ENCODE measurements around the gene DLG5.

The DLG5 gene

DNA sequence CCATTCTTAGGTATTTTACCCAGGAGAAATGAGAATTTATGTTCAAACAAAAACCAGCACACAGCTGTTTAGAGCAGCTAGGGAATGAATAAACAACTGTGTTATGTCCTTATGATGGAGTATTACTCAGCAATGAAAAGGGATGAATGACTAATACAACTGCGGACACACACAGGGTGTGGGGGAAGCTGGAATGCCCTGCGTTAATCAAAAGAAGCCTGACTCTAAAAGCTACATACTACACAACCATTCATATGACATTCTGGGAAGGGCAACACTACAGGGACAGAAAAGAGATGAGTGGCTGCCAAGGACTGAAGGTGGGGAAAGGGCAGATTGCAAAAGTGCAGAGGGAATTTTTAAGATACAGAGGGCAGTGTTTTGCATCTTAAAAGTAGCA lies 64.0 kb downstream of the DLG5 start:
- TF ChIP-seq POLR2AphosphoS5 (IDR thresholded peaks at IDR 0.05; ENCODE audit: low read depth, low read length) (no peak), TAF1 (IDR thresholded peaks at IDR 0.05; ENCODE audit: borderline replicate concordance, insufficient read depth, low read length) (no peak), SIN3A (IDR thresholded peaks at IDR 0.05; ENCODE audit: borderline replicate concordance, insufficient read depth, low read length) (no peak), FOXP2 (optimal IDR thresholded peaks at IDR 0.05; ENCODE audit: borderline replicate concordance, extremely low read depth, extremely low read length, insufficient read depth) (no peak)
- TF ChIP-seq, protein P1, sequence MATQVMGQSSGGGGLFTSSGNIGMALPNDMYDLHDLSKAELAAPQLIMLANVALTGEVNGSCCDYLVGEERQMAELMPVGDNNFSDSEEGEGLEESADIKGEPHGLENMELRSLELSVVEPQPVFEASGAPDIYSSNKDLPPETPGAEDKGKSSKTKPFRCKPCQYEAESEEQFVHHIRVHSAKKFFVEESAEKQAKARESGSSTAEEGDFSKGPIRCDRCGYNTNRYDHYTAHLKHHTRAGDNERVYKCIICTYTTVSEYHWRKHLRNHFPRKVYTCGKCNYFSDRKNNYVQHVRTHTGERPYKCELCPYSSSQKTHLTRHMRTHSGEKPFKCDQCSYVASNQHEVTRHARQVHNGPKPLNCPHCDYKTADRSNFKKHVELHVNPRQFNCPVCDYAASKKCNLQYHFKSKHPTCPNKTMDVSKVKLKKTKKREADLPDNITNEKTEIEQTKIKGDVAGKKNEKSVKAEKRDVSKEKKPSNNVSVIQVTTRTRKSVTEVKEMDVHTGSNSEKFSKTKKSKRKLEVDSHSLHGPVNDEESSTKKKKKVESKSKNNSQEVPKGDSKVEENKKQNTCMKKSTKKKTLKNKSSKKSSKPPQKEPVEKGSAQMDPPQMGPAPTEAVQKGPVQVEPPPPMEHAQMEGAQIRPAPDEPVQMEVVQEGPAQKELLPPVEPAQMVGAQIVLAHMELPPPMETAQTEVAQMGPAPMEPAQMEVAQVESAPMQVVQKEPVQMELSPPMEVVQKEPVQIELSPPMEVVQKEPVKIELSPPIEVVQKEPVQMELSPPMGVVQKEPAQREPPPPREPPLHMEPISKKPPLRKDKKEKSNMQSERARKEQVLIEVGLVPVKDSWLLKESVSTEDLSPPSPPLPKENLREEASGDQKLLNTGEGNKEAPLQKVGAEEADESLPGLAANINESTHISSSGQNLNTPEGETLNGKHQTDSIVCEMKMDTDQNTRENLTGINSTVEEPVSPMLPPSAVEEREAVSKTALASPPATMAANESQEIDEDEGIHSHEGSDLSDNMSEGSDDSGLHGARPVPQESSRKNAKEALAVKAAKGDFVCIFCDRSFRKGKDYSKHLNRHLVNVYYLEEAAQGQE (IDR thresholded peaks at IDR 0.05; ENCODE audit: insufficient read depth in 1 of 2, low read depth in 2 of 2, low read length in 2 of 2), result no peak

DNA sequence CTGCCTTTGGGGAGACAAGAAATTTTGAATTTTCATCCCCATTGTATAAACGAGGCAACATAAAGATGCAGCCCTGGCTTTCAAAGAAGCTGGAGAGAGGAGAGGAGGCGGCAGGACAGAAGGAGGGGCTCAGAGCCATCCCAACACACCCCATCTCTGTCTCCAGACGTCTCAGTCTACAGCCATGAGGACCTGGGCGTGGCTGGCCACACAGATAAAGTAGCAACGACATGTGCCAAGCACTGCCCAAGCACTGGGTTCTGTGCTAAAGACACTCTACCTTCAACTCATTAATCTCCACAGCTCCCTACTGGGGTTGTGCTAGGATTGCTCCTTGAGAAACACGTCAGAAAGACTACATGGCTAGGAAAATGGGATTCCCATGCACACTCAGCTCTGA lies 65.2 kb downstream of the DLG5 start:
- TF ChIP-seq TAF1 (IDR thresholded peaks at IDR 0.05; ENCODE audit: borderline replicate concordance, insufficient read depth, low read length) (no peak), SIN3A (IDR thresholded peaks at IDR 0.05; ENCODE audit: borderline replicate concordance, insufficient read depth, low read length) (no peak), FOXP2 (optimal IDR thresholded peaks at IDR 0.05; ENCODE audit: borderline replicate concordance, extremely low read depth, extremely low read length, insufficient read depth) (no peak), POLR2AphosphoS5 (IDR thresholded peaks at IDR 0.05; ENCODE audit: low read depth, low read length) (no peak)
- TF ChIP-seq, protein P1 (IDR thresholded peaks at IDR 0.05; ENCODE audit: insufficient read depth in 1 of 2, low read depth in 2 of 2, low read length in 2 of 2), result no peak

- TF ChIP-seq TAF1 (IDR thresholded peaks at IDR 0.05; ENCODE audit: borderline replicate concordance, insufficient read depth, low read length) (no peak), FOXP2 (optimal IDR thresholded peaks at IDR 0.05; ENCODE audit: borderline replicate concordance, extremely low read depth, extremely low read length, insufficient read depth) (no peak), SIN3A (IDR thresholded peaks at IDR 0.05; ENCODE audit: borderline replicate concordance, insufficient read depth, low read length) (no peak)
Measured at GRCh38 chr10:77859865-77860282, 66.7 kb downstream of the DLG5 start.

DNA sequence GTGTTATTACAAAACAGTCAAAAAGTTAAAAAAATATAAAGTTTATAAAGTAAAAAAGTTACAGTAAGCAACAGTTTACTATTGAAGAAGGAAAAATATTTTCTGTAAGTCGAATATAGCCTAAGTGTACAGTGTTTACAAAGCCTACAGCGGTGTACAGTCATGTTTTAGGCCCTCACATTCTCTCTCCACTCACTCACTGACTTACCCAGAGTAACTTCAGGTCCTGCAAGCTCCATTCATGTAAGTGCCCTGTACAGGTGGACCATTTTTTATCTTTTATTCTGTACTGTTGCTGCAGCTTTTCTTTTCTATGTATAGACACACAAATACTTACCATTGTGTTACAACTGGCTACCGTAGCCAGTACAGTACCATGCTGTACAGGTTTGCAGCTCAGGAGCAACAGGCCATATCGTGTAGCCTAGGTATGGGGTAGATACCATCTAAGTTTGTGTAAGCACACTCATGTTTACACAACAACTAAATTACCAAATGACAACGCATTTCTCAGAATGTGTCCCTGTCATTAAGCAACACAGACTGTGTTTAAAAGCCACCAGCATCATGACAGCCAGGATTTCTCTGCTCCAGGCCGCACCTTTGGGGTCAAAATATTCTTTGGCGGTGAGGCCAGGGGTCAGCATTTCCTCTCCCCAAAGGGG lies 67.2 kb downstream of the DLG5 start:
- no peak for TF ChIP-seq FOXP2 (optimal IDR thresholded peaks at IDR 0.05; ENCODE audit: borderline replicate concordance, extremely low read depth, extremely low read length, insufficient read depth)
- TF ChIP-seq, protein P1 (IDR thresholded peaks at IDR 0.05; ENCODE audit: insufficient read depth in 1 of 2, low read depth in 2 of 2, low read length in 2 of 2), result no peak
- TF ChIP-seq TAF1 (IDR thresholded peaks at IDR 0.05; ENCODE audit: borderline replicate concordance, insufficient read depth, low read length), result no peak
- TF ChIP-seq POLR2AphosphoS5 (IDR thresholded peaks at IDR 0.05; ENCODE audit: low read depth, low read length), result no peak
- no peak for TF ChIP-seq SIN3A (IDR thresholded peaks at IDR 0.05; ENCODE audit: borderline replicate concordance, insufficient read depth, low read length)

GRCh38 chr10:77857272-77857671 lies 69.3 kb downstream of the DLG5 start:
- no peak for TF ChIP-seq POLR2AphosphoS5 (IDR thresholded peaks at IDR 0.05; ENCODE audit: low read depth, low read length)

DNA sequence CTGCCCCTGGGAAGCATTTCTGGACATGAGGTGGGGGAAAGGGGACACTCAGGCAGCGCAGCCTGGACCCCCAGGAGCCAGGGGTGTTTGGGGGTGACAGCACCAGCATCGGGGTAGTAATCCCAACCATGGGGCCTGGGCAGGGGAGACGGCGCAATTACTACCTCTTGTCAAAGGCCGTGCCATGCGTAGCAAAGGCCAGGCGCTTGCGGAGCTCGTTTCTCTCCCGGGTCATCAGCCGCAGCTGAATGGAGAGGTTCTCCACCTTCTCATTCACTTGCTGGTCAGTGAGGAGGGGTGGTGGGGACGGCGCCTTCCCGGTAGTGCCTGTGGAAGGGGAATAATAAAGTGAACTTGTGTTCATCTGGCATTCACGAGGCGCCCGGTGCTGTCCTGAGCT lies 70.0 kb downstream of the DLG5 start:
- TF ChIP-seq, protein P1 (IDR thresholded peaks at IDR 0.05; ENCODE audit: insufficient read depth in 1 of 2, low read depth in 2 of 2, low read length in 2 of 2), result no peak
- TF ChIP-seq SIN3A (IDR thresholded peaks at IDR 0.05; ENCODE audit: borderline replicate concordance, insufficient read depth, low read length) (no peak), FOXP2 (optimal IDR thresholded peaks at IDR 0.05; ENCODE audit: borderline replicate concordance, extremely low read depth, extremely low read length, insufficient read depth) (no peak), POLR2AphosphoS5 (IDR thresholded peaks at IDR 0.05; ENCODE audit: low read depth, low read length) (no peak)

Data from PFSK-1 (cell line).